ENCODE data around the gene ZSCAN29. TPM values are rescaled to one million over a fixed set of nuclear protein-coding genes. Genes with fewer than 3 reads are reported as not detected.
A peak's percentile ranks its signal among the peaks of the same experiment; 100 is the strongest.

Gene ZSCAN29
- total and polyA plus RNA-seq, 4 donors: 4.2 to 21.7 (median 12.6) TPM

DNA sequence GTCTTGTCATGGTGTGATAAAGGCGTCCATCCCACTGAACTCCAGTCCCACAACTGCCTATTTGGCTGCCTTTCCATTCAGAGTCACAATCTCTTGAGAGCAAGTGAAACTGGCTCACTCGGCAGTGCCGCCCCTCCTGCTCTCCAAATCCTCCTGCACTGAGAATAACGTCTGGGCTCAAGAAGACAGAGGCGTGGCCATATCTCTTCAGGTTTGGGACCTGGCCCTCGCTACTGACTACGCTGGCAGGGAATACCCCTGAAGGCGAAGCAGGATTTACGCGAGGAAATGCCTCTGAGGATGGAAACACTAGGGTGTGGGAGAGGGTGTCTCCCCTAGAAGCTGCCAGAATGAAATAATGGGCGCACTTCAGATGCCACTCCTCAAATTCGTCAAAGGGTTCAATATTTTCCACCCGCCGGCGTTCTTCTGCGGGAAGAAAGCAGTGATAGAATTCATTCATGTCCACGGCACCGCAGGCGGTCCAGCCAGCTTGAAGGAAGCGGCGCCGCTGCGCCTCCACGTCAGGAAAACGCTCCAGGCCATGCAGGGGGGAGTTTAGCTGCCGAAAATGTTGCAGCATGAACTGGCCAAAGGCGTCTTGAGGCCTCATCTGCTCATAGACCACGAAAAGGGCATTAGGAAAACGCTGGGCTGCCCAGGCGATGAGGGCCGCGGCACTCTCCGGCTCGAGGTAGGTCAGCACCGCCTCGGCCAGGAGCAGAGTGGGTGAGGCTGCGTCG lies 41.5 kb downstream of the ZSCAN29 start:
- H3K27me3 ChIP-seq (ENCODE audit: control insufficient read depth in 1 of 2, insufficient read depth in 2 of 2, low read length in 1 of 2): no peaks in the 10 kb centered on the region
- no peaks in the 10 kb centered on the region for H3K9me3 ChIP-seq (ENCODE audit: control insufficient read depth, low read length)
- WGBS, 2 donors: 5 to 10% methylated on average over 38 of the region's 38 CpGs
- H3K27ac ChIP-seq (ENCODE audit: low read depth in 1 of 2, low read length in 2 of 2): peak overlapping the region; percentile 25 to 95
- intact Hi-C loops (cut with DNase I): no loop called here
- ATAC-seq (ENCODE audit: low FRiP score) (no peak), DNase-seq (peak; percentile 54 to 79)
- peak overlapping the region; percentile 8 to 67 for H3K4me3 ChIP-seq (ENCODE audit: low read length in 2 of 2)
- H3K36me3 ChIP-seq (ENCODE audit: control insufficient read depth in 1 of 2, insufficient read depth in 2 of 2, low read length in 1 of 2): no peaks in the 10 kb centered on the region
- peaks cover 0 to 2% of the 10 kb centered on the region in 2 donors for H3K4me1 ChIP-seq (ENCODE audit: control insufficient read depth in 1 of 2, insufficient read depth in 2 of 2, low read length in 2 of 2)

DNA sequence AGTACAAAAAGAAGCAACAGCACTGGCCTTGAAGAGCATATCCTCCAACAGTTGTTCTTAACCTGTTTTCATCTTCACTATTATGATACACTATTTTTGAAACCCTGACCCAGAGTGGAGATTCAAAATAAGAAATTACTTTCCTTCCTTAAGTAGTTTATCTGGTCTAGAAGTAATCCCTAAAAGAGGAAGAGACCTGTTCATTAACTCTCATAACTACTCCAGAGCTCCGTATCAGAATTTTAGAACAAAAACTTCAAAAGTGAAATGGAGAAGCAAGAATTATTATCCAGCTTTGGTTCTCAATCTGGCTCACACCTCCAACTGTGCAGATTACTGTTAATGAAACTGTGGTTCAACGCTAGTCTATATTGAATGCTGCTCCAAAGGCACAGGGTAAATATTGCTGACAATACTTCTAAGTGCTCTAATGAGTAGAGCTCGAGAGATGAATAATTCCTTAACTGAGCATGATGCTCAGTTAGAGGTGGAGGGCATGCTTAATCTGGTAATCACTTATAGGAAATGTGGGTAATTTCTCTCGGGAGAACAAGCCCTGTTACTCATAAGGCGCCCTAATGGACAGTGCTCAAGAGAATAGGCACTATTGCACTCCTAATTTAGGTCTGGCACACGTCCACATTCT lies 45.7 kb downstream of the ZSCAN29 start:
- Histone ChIP-seq H3K4me1 (ENCODE audit: control insufficient read depth in 1 of 2, insufficient read depth in 2 of 2, low read length in 2 of 2) (peaks cover 0 to 2% of the 10 kb centered on the region in 2 donors), H3K4me3 (ENCODE audit: low read length in 2 of 2) (no peak overlapping the region), H3K36me3 (ENCODE audit: control insufficient read depth in 1 of 2, insufficient read depth in 2 of 2, low read length in 1 of 2) (no peaks in the 10 kb centered on the region), H3K9me3 (ENCODE audit: control insufficient read depth, low read length) (no peaks in the 10 kb centered on the region), H3K27ac (ENCODE audit: low read depth in 1 of 2, low read length in 2 of 2) (no peak overlapping the region), H3K27me3 (ENCODE audit: control insufficient read depth in 1 of 2, insufficient read depth in 2 of 2, low read length in 1 of 2) (no peaks in the 10 kb centered on the region)
- 73 to 76% methylated on average over 6 of the region's 6 CpGs for WGBS, 2 donors
- DNase-seq (no peak), ATAC-seq (ENCODE audit: low FRiP score) (no peak)
- intact Hi-C loops (cut with DNase I): no loop called here

DNA sequence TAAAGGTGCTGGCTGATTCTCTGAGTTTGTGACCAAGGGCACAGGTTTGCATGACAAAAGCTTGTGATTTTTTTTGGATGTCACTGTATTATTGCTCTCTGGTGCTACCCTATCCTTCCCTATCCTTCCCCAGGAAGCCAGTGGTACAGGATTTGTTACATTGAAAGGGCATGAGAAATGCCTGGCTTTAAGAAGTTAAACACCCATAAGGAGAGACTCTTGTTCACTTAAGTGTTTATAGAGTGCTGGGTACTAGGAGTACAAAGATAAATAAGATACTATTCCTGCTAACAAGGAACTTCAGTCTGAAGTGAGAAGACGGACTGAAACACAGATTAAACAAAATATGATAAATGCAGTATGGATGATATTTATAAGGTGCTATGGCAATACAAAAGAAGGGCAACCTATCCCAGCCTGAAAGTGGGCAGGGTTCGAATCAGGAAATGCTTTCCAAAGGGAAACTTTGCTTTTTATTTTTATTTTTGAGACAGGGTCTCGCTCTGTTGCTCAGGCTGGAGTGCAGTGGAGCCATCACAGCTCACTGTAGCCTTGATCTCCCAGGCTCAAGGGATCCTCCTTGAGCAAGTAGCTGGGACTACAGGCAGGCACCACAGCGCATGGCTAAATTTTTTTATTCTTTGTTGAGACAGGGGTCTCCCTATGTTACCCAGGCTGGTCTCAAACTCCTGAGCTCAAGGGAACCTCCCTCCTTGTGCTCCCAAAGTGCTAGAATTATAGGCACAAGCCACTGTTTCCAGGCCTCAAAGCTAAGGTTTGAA lies 51.7 kb downstream of the ZSCAN29 start:
- WGBS, 2 donors: 81 to 82% methylated on average over 4 of the region's 4 CpGs
- H3K27me3 ChIP-seq (ENCODE audit: control insufficient read depth in 1 of 2, insufficient read depth in 2 of 2, low read length in 1 of 2): no peaks in the 10 kb centered on the region
- no peak overlapping the region for H3K4me3 ChIP-seq (ENCODE audit: low read length in 2 of 2)
- no peak overlapping the region for H3K27ac ChIP-seq (ENCODE audit: low read depth in 1 of 2, low read length in 2 of 2)
- no peaks in the 10 kb centered on the region for H3K36me3 ChIP-seq (ENCODE audit: control insufficient read depth in 1 of 2, insufficient read depth in 2 of 2, low read length in 1 of 2)
- ATAC-seq (ENCODE audit: low FRiP score) (no peak), DNase-seq (no peak)
- intact Hi-C loops (cut with DNase I): no loop called here
- H3K4me1 ChIP-seq (ENCODE audit: control insufficient read depth in 1 of 2, insufficient read depth in 2 of 2, low read length in 2 of 2): no peaks in the 10 kb centered on the region
- H3K9me3 ChIP-seq (ENCODE audit: control insufficient read depth, low read length): peaks cover 2% of the 10 kb centered on the region

DNA sequence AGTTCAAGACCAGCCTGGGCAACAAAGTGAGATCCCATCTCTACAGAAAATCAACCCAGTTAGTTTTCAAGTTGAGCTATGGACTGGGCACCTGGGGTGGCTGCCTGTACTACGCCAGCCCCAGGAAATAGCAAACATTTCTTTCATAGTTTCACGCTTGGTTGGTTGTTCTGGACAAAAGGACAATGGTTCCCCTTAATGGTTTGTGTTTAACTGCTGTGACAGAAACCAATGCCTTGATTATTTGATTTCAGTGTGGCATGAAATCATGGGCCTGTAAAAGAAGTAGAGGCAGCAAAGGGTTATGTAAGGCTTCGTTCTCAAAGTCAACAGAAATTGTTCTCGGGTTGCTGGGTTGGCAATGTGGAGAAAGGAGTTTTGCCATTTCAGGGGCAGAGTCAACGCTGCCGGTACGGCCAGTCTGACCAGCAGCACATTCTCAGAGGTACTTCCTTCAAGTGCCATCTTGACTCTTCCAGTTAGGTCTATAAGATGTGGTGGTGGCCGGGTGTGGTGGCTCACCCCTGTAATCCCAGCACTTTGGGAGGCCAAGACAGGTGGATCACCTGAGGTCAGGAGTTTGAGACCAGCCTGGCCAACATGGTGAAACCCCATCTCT lies 53.2 kb downstream of the ZSCAN29 start:
- intact Hi-C loops (cut with DNase I): no loop called here
- Histone ChIP-seq H3K4me3 (ENCODE audit: low read length in 2 of 2) (no peak overlapping the region), H3K27me3 (ENCODE audit: control insufficient read depth in 1 of 2, insufficient read depth in 2 of 2, low read length in 1 of 2) (no peaks in the 10 kb centered on the region), H3K4me1 (ENCODE audit: control insufficient read depth in 1 of 2, insufficient read depth in 2 of 2, low read length in 2 of 2) (no peaks in the 10 kb centered on the region), H3K9me3 (ENCODE audit: control insufficient read depth, low read length) (peaks cover 2% of the 10 kb centered on the region), H3K27ac (ENCODE audit: low read depth in 1 of 2, low read length in 2 of 2) (no peak overlapping the region), H3K36me3 (ENCODE audit: control insufficient read depth in 1 of 2, insufficient read depth in 2 of 2, low read length in 1 of 2) (no peaks in the 10 kb centered on the region)
- ATAC-seq (ENCODE audit: low FRiP score) (no peak), DNase-seq (no peak)
- 69 to 78% methylated on average over 8 of the region's 8 CpGs for WGBS, 2 donors

DNA sequence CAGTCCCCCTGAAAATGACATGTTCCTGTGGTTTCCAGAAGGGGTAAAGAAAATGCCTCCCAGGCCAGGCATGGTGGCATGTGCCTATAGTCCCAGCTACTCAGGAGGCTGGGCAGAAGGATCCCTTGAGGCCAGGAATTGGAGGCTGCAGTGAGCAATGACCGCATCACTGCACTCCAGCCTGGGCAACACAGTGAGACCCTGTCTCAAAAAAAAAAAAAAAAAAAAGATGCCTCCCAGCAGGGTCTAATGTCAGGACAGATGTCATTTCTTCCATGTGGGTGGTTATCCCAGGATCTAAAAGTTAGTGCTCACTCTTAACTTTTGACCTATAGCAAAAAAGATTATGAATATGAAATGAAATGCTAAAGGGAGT lies 53.9 kb downstream of the ZSCAN29 start:
- no peak for ATAC-seq (ENCODE audit: low FRiP score)
- H3K27ac ChIP-seq (ENCODE audit: low read depth in 1 of 2, low read length in 2 of 2): no peak overlapping the region

DNA sequence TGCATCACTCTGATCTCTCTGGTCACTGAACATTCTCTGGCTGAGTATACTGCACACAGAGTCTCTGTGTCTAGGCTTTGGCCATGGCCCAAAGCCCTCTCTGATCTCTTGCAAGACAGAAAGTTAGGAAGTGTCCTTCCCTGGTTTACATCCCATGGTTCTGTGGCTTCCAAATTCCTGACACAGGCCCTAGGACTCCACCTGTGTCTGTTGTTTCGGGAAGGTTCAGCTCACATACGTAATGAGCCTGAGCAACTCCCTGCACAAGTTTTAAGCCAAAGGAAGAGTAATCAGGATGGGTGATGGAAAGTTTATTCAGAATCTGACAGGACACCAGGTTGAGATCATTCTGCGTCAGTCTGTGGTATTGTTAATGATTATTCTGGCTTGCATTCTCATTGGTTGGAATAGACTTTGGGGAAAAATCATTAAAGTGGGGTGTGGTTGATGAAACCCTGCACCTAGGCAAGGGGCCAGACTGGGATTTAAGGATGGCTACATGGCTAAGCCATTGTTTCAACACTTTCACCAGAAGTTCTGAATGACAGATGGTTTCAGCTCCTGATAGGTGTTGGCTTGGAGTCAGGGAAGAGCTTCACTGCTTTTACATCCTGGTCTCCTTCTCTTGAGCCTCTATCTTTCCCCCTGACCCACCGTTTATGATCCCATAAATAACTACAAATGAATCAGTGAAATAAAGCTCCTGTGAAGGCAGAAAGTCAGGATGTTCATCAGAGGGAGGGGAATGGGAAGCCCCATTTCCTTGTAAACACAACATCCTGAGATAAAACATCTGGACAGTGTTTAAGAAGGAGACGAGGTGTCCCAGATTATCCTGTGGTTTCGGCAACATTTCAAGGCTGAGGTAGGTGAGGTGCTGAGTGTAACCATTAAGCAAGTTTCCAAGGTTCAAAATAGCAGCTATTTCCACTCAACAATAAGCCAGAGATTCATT lies 54.5 kb downstream of the ZSCAN29 start:
- Histone ChIP-seq H3K4me3 (ENCODE audit: low read length in 2 of 2) (no peak overlapping the region), H3K36me3 (ENCODE audit: control insufficient read depth in 1 of 2, insufficient read depth in 2 of 2, low read length in 1 of 2) (no peaks in the 10 kb centered on the region), H3K4me1 (ENCODE audit: control insufficient read depth in 1 of 2, insufficient read depth in 2 of 2, low read length in 2 of 2) (no peaks in the 10 kb centered on the region), H3K9me3 (ENCODE audit: control insufficient read depth, low read length) (peaks cover 2% of the 10 kb centered on the region), H3K27me3 (ENCODE audit: control insufficient read depth in 1 of 2, insufficient read depth in 2 of 2, low read length in 1 of 2) (no peaks in the 10 kb centered on the region), H3K27ac (ENCODE audit: low read depth in 1 of 2, low read length in 2 of 2) (no peak overlapping the region)
- intact Hi-C loops (cut with DNase I): no loop called here
- ATAC-seq (ENCODE audit: low FRiP score) (no peak), DNase-seq (no peak)
- WGBS, 2 donors: 67 to 75% methylated on average over 6 of the region's 6 CpGs

More for the DNA sequence above, 53.9 kb downstream of the ZSCAN29 start:
- Histone ChIP-seq H3K9me3 (ENCODE audit: control insufficient read depth, low read length) (peaks cover 2% of the 10 kb centered on the region), H3K4me3 (ENCODE audit: low read length in 2 of 2) (no peak overlapping the region), H3K36me3 (ENCODE audit: control insufficient read depth in 1 of 2, insufficient read depth in 2 of 2, low read length in 1 of 2) (no peaks in the 10 kb centered on the region), H3K27me3 (ENCODE audit: control insufficient read depth in 1 of 2, insufficient read depth in 2 of 2, low read length in 1 of 2) (no peaks in the 10 kb centered on the region), H3K4me1 (ENCODE audit: control insufficient read depth in 1 of 2, insufficient read depth in 2 of 2, low read length in 2 of 2) (no peaks in the 10 kb centered on the region)
- intact Hi-C loops (cut with DNase I): no loop called here
- WGBS, 2 donors: 89 to 90% methylated on average over 1 of the region's 1 CpG
- DNase-seq: no peak

DNA sequence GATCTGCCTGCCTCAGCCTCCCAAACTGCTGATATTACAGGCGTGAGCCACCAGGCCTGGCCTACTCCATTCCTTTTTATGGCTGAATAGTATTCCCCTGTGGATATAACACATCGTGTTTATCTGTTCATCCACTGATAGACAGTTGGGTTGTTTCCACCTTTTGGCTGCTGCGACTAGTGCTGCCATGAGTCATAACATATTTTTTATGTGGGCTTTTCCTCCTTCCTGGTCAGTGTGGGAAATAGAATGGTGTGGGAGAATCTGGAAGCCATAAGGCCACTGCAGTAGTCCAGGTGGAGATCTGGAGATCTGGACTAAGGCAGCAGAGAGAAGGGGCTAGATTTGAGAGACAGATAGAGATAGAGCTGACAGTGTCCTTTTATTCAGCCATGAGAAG lies 56.7 kb downstream of the ZSCAN29 start:
- H3K4me3 ChIP-seq (ENCODE audit: low read length in 2 of 2): no peak overlapping the region
- DNase-seq (no peak), ATAC-seq (ENCODE audit: low FRiP score) (no peak)
- H3K4me1 ChIP-seq (ENCODE audit: control insufficient read depth in 1 of 2, insufficient read depth in 2 of 2, low read length in 2 of 2): no peaks in the 10 kb centered on the region
- peaks cover 2% of the 10 kb centered on the region for H3K9me3 ChIP-seq (ENCODE audit: control insufficient read depth, low read length)
- H3K27me3 ChIP-seq (ENCODE audit: control insufficient read depth in 1 of 2, insufficient read depth in 2 of 2, low read length in 1 of 2): no peaks in the 10 kb centered on the region
- 54 to 55% methylated on average over 3 of the region's 3 CpGs for WGBS, 2 donors
- no peak overlapping the region for H3K27ac ChIP-seq (ENCODE audit: low read depth in 1 of 2, low read length in 2 of 2)
- intact Hi-C loops (cut with DNase I): no loop called here
- H3K36me3 ChIP-seq (ENCODE audit: control insufficient read depth in 1 of 2, insufficient read depth in 2 of 2, low read length in 1 of 2): no peaks in the 10 kb centered on the region

DNA sequence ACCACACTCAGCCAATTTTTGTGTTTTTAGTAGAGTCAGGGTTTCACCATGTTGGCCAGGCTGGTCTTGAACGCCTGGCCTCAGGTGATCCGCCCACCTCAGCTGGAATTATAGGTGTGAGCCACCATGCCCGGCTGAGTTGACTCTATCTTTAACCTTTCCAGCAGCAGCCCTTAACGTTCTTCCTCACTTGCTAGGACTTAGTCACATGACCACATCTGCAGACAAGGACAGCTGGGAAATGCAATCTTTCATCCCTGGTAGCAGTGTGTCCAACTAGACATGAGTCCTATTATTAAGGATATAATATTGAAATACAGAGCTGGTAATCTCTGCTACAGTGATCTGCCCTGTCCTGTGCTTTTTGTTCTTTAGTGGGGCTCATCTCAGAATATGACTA lies 58.5 kb downstream of the ZSCAN29 start:
- ATAC-seq (ENCODE audit: low FRiP score): no peak
- intact Hi-C loops (cut with DNase I): no loop called here
- Histone ChIP-seq H3K27ac (ENCODE audit: low read depth in 1 of 2, low read length in 2 of 2) (no peak overlapping the region), H3K36me3 (ENCODE audit: control insufficient read depth in 1 of 2, insufficient read depth in 2 of 2, low read length in 1 of 2) (no peaks in the 10 kb centered on the region), H3K27me3 (ENCODE audit: control insufficient read depth in 1 of 2, insufficient read depth in 2 of 2, low read length in 1 of 2) (no peaks in the 10 kb centered on the region), H3K9me3 (ENCODE audit: control insufficient read depth, low read length) (peaks cover 2% of the 10 kb centered on the region), H3K4me1 (ENCODE audit: control insufficient read depth in 1 of 2, insufficient read depth in 2 of 2, low read length in 2 of 2) (no peaks in the 10 kb centered on the region), H3K4me3 (ENCODE audit: low read length in 2 of 2) (no peak overlapping the region)
- DNase-seq: no peak
- WGBS, 2 donors: 59 to 64% methylated on average over 4 of the region's 4 CpGs

All from aorta (tissue), 5 donors.